SU-DHL-6 (cell line): ENCODE measurements around the gene PPP2R2B.

Source experiments
- CTCF ChIP-seq: fragments of 200-600 bp; sonication (generic); IDR thresholded peaks from one replicate; pipeline ENCODE4 v1.5.1; 2017; ENCODE audit warnings: antibody characterized with exemption, mild to moderate bottlenecking, low read length, moderate library complexity; ENCODE audit not compliant: insufficient read depth, poor library complexity, severe bottlenecking
- EZH2phosphoT487 ChIP-seq: fragments of 200-600 bp; sonication (generic), shearing (Covaris generic); conservative IDR thresholded peaks from 2 replicates; pipeline ENCODE4 v1.6.1; 2018; ENCODE audit warnings: mild to moderate bottlenecking, antibody characterized with exemption, low read length, moderate library complexity, mixed read lengths

- no peak for TF ChIP-seq CTCF
- no peak for TF ChIP-seq EZH2phosphoT487
These were observed 41.9 kb upstream of the PPP2R2B start for GRCh38 chr5:146920351-146920881.
